Testis (tissue), 2 donors: ENCODE measurements around the gene ADTRP.

Experiments
- POLR2A ChIP-seq: fragments of 450-650 bp; IDR thresholded peaks from one replicate; pipeline ENCODE4 v1.6.1; 2017; ENCODE audit warnings: antibody characterized with exemption, mild to moderate bottlenecking, moderate library complexity
- TF ChIP-seq, protein P1 (sequence below), 3 experiments: fragments of 450-650 bp in 2 of 3; fragments of 200-600 bp in 1 of 3; sonication (generic) in 1 of 3; IDR thresholded peaks; one replicate each; pipeline ENCODE4 v1.5.1; 2016 to 2019; ENCODE audit warnings: antibody characterized with exemption in 3 of 3, mild to moderate bottlenecking in 2 of 3, moderate library complexity in 1 of 3

DNA sequence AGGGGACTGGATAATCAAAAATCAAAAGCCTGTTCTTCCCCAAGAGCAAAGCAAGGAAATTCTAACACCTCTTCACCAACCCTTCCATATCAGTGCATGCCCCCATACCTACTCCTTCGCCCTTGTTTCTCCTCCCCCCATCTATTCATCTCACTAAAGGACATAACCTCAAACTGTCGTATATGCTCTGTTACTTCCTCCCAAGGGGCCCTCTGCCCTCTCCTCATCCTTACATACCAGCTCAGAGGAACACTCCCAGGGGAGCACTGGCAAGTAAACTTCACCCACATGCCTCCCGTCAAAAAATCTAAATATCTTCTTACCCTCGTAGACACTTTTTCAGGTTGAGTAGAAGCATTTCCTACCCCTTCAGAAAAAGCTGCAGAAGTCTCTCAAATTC lies 9.4 kb upstream of the ADTRP start:
- TF ChIP-seq POLR2A = no peak
- TF ChIP-seq, protein P1, sequence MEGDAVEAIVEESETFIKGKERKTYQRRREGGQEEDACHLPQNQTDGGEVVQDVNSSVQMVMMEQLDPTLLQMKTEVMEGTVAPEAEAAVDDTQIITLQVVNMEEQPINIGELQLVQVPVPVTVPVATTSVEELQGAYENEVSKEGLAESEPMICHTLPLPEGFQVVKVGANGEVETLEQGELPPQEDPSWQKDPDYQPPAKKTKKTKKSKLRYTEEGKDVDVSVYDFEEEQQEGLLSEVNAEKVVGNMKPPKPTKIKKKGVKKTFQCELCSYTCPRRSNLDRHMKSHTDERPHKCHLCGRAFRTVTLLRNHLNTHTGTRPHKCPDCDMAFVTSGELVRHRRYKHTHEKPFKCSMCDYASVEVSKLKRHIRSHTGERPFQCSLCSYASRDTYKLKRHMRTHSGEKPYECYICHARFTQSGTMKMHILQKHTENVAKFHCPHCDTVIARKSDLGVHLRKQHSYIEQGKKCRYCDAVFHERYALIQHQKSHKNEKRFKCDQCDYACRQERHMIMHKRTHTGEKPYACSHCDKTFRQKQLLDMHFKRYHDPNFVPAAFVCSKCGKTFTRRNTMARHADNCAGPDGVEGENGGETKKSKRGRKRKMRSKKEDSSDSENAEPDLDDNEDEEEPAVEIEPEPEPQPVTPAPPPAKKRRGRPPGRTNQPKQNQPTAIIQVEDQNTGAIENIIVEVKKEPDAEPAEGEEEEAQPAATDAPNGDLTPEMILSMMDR (IDR thresholded peaks at IDR 0.05) = no peak
